B cell (primary cell): ENCODE data around the gene RFX4. TPM values are rescaled to one million over a fixed set of nuclear protein-coding genes. Genes with fewer than 3 reads are reported as not detected.

Experiments used
- ATAC-seq: fragments of 200-7000 bp; cut with Tn5 transposase; one replicate; pipeline ENCODE4 v1.10.0; 2021; ENCODE audit warnings: low read depth, mild to moderate bottlenecking, moderate number of reproducible peaks, moderate library complexity
- CTCF ChIA-PET: fragments of 350-600 bp; sonication (Branson Sonifier 250); formaldehyde crosslinking; loops from one replicate; lab custom pipeline; 2021; ENCODE audit warnings: antibody characterized with exemption, inconsistent platforms; lab: Charles Lee
- POLR2A ChIA-PET: fragments of 350-600 bp; sonication (Branson Sonifier 250); formaldehyde crosslinking; loops from one replicate; lab custom pipeline; 2021; ENCODE audit warnings: antibody characterized with exemption; lab: Charles Lee
- DNase-seq: peaks from one replicate; pipeline ENCODE4 v3.0.0; 2013
- H2AFZ ChIP-seq: 2 replicates; pipeline ENCODE4 v1.6.1; 2012; ENCODE audit warnings: mild to moderate bottlenecking, low read depth, low read length; ENCODE audit not compliant: insufficient read depth, poor library complexity, severe bottlenecking
- H3K27ac ChIP-seq, 2 donors: 1 replicate in 1 of 2; 2 replicates in 1 of 2; pipeline ENCODE4 v1.5.1; 2012 to 2013; ENCODE audit warnings: low read length in 2 of 2, mild to moderate bottlenecking in 2 of 2, moderate library complexity in 1 of 2
- H3K27me3 ChIP-seq, 4 experiments: fragments of 200-600 bp in 1 of 4; sonication (generic) in 1 of 4; replicated peaks in 1 of 4; 1 replicate in 2 of 4; 2 replicates in 2 of 4; pipeline versions ENCODE4 v1.6.1 to v1.7.0; 2013 to 2016; ENCODE audit warnings: low read length in 3 of 4, mild to moderate bottlenecking in 2 of 4, mixed read lengths in 1 of 4, moderate library complexity in 1 of 4; ENCODE audit not compliant: insufficient read depth in 4 of 4, control insufficient read depth in 3 of 4; ENCODE audit errors: control extremely low read depth in 1 of 4
- H3K36me3 ChIP-seq, 2 experiments: replicated peaks in 1 of 2; 1 replicate in 1 of 2; 2 replicates in 1 of 2; pipeline versions ENCODE4 v1.6.1 to v1.7.1; 2013; ENCODE audit warnings: low read length in 1 of 2; ENCODE audit not compliant: insufficient read depth in 2 of 2, control insufficient read depth in 1 of 2; ENCODE audit errors: control extremely low read depth in 1 of 2, extremely low read depth in 1 of 2
- H3K4me1 ChIP-seq, 2 donors: fragments of 200-600 bp in 1 of 2; sonication (generic) in 1 of 2; 1 replicate in 1 of 2; 2 replicates in 1 of 2; pipeline versions ENCODE4 v1.5.1 to v1.6.1; 2013 to 2017; ENCODE audit warnings: low read length in 2 of 2; ENCODE audit not compliant: control insufficient read depth in 2 of 2, insufficient read depth in 2 of 2
- H3K4me2 ChIP-seq: replicated peaks from 2 replicates; pipeline ENCODE3; 2012; ENCODE audit warnings: mild to moderate bottlenecking, low read depth, low read length; ENCODE audit not compliant: poor library complexity, severe bottlenecking
- H3K4me3 ChIP-seq, 5 experiments: fragments of 200-600 bp in 1 of 5; sonication (generic) in 1 of 5; 1 replicate in 3 of 5; 2 replicates in 2 of 5; pipeline versions ENCODE4 v1.5.1 to v1.7.0; 2011 to 2016; ENCODE audit warnings: low read length in 4 of 5, mild to moderate bottlenecking in 4 of 5, low read depth in 2 of 5, control low read depth in 1 of 5, moderate library complexity in 1 of 5; ENCODE audit not compliant: insufficient read depth in 1 of 5; ENCODE audit errors: control extremely low read depth in 1 of 5, extremely low read depth in 1 of 5
- H3K79me2 ChIP-seq: fragments of 200-600 bp; sonication (generic); one replicate; pipeline ENCODE4 v1.6.0; 2016; ENCODE audit warnings: low read length; ENCODE audit not compliant: control insufficient read depth, insufficient read depth
- H3K9ac ChIP-seq: fragments of 200-600 bp; sonication (generic); 2 replicates; pipeline ENCODE4 v1.6.1; 2017; ENCODE audit warnings: mild to moderate bottlenecking, low read length, moderate library complexity
- H3K9me3 ChIP-seq, 3 donors: one replicate each; pipeline versions ENCODE4 v1.6.1 to v1.7.1; 2013; ENCODE audit warnings: low read length in 2 of 3; ENCODE audit not compliant: control insufficient read depth in 2 of 3, insufficient read depth in 1 of 3; ENCODE audit errors: control extremely low read depth in 1 of 3
- H4K20me1 ChIP-seq: 2 replicates; pipeline ENCODE4 v1.6.0; 2012; ENCODE audit warnings: mild to moderate bottlenecking, low read length; ENCODE audit not compliant: insufficient read depth, control insufficient read depth, poor library complexity, severe bottlenecking
- H3K27ac Mint-ChIP-seq: one replicate; pipeline ENCODE4 v1.8.0; 2021; ENCODE audit warnings: mixed read lengths
- H3K27me3 Mint-ChIP-seq: one replicate; pipeline ENCODE4 v1.8.0; 2021; ENCODE audit warnings: mixed read lengths
- H3K4me1 Mint-ChIP-seq: one replicate; pipeline ENCODE4 v1.8.0; 2021; ENCODE audit warnings: mixed read lengths
- H3K4me3 Mint-ChIP-seq: one replicate; pipeline ENCODE4 v1.8.0; 2021; ENCODE audit warnings: mixed read lengths
- H3K9me3 Mint-ChIP-seq: one replicate; pipeline ENCODE4 v1.8.0; 2022; ENCODE audit warnings: mixed read lengths; ENCODE audit not compliant: insufficient read depth
- CTCF ChIP-seq: fragments of 200-600 bp; IDR thresholded peaks from one replicate; pipeline ENCODE4 v1.8.0; 2022; ENCODE audit warnings: antibody characterized with exemption, mild to moderate bottlenecking
- EZH2 ChIP-seq: IDR thresholded peaks from 2 replicates; pipeline ENCODE4 v1.6.1; 2012; ENCODE audit warnings: borderline replicate concordance, low read depth, mild to moderate bottlenecking, moderate library complexity, low read length; ENCODE audit not compliant: insufficient read depth, poor library complexity, severe bottlenecking
- WGBS: methylation state at CpG from one replicate; pipeline ENCODE4 v1.1.5; 2013; ENCODE audit warnings: missing lambda C conversion rate; ENCODE audit not compliant: insufficient coverage; 5-methylcytosine and 5-hydroxymethylcytosine counted together
- intact Hi-C: fragments of 100-400 bp; cut with micrococcal nuclease; formaldehyde crosslinking; loops from one replicate; pipeline ENCODE4 v1.10.0; 2022
- polyA plus RNA-seq: library from polyadenylated mRNA; depleted of rRNA; stranded (reverse); fragments of >200 nt; gene quantifications from 2 replicates; pipeline ENCODE4 v1.2.3, GENCODE V29; 2012
- total RNA-seq, 2 donors: library from RNA; stranded (reverse); fragments of 120-200 nt in 1 of 2; gene quantifications; 1 replicate in 1 of 2; 2 replicates in 1 of 2; pipeline versions ENCODE4 v1.2.3 to v1.2.4, GENCODE V29; 2013 to 2022

The RFX4 gene
- total and polyA plus RNA-seq, 2 donors (not counting 1 experiment from before 2014, with no cell fraction given): not detected

GRCh38 chr12:106783515-106783914 is 200.7 kb downstream of the RFX4 start:
- no peak for TF ChIP-seq CTCF
- TF ChIP-seq EZH2: no peak
- no peak overlapping the region for H3K27ac ChIP-seq
- Mint-ChIP-seq H3K9me3 (no peaks in the 10 kb centered on the region), H3K27ac (no peak overlapping the region), H3K27me3 (no peaks in the 10 kb centered on the region), H3K4me3 (no peak overlapping the region), H3K4me1 (no peaks in the 10 kb centered on the region)
- ATAC-seq (no peak), DNase-seq (no peak)
- H3K9ac ChIP-seq: no peak overlapping the region
- H3K9me3 ChIP-seq: peaks cover 0 to 5% (median 0%) of the 10 kb centered on the region in 3 donors
- POLR2A ChIA-PET: no interaction called here
- WGBS: 100% methylated on average over 1 of the region's 5 CpGs
- H3K4me2 ChIP-seq: no peak overlapping the region
- H3K4me3 ChIP-seq: no peak overlapping the region
- H2AFZ ChIP-seq: no peak overlapping the region
- no peaks in the 10 kb centered on the region for H3K79me2 ChIP-seq
- CTCF ChIA-PET: no interaction called here
- H3K36me3 ChIP-seq: no peaks in the 10 kb centered on the region
- intact Hi-C loops: no loop called here
- H4K20me1 ChIP-seq: no peaks in the 10 kb centered on the region
- H3K4me1 ChIP-seq: no peaks in the 10 kb centered on the region
- no peaks in the 10 kb centered on the region for H3K27me3 ChIP-seq

- intact Hi-C loops: no loop called here
- Histone ChIP-seq H3K9me3 (peaks cover 0 to 5% (median 0%) of the 10 kb centered on the region in 3 donors), H3K4me3 (no peak overlapping the region), H3K4me2 (no peak overlapping the region), H4K20me1 (no peaks in the 10 kb centered on the region), H3K4me1 (no peaks in the 10 kb centered on the region), H3K36me3 (no peaks in the 10 kb centered on the region), H3K27ac (no peak overlapping the region), H3K79me2 (no peaks in the 10 kb centered on the region), H2AFZ (no peak overlapping the region), H3K9ac (no peak overlapping the region), H3K27me3 (no peaks in the 10 kb centered on the region)
- H3K27ac Mint-ChIP-seq: no peak overlapping the region
- ChIA-PET POLR2A (no interaction called here), CTCF (no interaction called here)
- no peak for DNase-seq
- no peak for ATAC-seq
- no peaks in the 10 kb centered on the region for H3K27me3 Mint-ChIP-seq
- TF ChIP-seq EZH2 (no peak), CTCF (no peak)
- H3K4me3 Mint-ChIP-seq: no peak overlapping the region
- no peaks in the 10 kb centered on the region for H3K9me3 Mint-ChIP-seq
- no CpG with 5 or more reads among the region's 2 CpGs for WGBS
- H3K4me1 Mint-ChIP-seq: no peaks in the 10 kb centered on the region
Measured at GRCh38 chr12:106790020-106790419, 207.2 kb downstream of the RFX4 start.
